CD4-positive, alpha-beta T cell treated with Interleukin-21 for 1 hour (primary cell): ENCODE data around the gene PPP2R5C.
A peak's percentile ranks its signal among the peaks of the same experiment; 100 is the strongest.
"Not testable (repeated sequence)": the region's sequence is repeated elsewhere in the genome, so short reads cannot be mapped to it uniquely, and the experiment has no call there.

Source experiments
- DNase-seq: peaks from one replicate; pipeline ENCODE4 v3.0.0-alpha.2; 2020

Gene PPP2R5C

GRCh38 chr14:101957406-101958234 is 196.1 kb downstream of the PPP2R5C start:
- DNase-seq, result no peak

DNA sequence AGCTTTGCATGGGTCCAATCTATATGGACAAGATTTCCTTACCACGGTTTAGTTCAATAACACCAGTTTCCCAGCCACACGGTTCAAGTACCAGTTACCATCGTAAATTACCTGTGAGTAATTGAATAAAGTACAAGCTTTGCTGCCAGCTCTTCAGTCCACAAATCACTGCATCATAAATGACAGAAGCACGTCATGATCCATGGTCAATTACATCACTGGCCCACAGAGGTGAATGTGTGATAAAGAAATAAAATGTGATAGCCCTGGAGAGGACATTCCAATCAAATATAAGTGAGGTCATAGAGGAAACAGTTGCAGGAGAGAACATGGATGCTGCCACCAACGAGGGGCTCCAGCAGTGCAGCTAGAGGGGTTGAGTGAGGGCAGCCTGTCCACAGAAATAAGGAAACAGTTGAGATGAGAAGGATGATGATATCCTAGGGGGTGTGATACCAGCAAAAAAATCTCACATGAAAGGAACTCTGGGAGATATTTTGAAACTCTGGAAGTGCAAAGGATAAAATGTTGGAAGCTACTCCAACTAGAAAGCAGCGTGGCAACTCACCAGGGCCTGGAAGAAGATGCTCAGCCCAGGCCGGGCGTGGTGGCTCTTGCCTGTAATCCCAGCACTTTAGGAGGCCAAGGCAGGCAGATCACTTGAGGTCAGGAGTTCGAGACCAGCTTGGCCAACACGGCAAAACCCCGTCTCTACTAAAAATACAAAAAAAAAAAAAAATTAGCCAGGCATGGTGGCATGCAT is 197.1 kb downstream of the PPP2R5C start:
- DNase-seq, result no peak

- DNase-seq, result no peak
Observed at GRCh38 chr14:101959277-101959676, 197.8 kb downstream of the PPP2R5C start.

GRCh38 chr14:101960225-101960624 is 198.7 kb downstream of the PPP2R5C start:
- peak; percentile 32 for DNase-seq

DNA sequence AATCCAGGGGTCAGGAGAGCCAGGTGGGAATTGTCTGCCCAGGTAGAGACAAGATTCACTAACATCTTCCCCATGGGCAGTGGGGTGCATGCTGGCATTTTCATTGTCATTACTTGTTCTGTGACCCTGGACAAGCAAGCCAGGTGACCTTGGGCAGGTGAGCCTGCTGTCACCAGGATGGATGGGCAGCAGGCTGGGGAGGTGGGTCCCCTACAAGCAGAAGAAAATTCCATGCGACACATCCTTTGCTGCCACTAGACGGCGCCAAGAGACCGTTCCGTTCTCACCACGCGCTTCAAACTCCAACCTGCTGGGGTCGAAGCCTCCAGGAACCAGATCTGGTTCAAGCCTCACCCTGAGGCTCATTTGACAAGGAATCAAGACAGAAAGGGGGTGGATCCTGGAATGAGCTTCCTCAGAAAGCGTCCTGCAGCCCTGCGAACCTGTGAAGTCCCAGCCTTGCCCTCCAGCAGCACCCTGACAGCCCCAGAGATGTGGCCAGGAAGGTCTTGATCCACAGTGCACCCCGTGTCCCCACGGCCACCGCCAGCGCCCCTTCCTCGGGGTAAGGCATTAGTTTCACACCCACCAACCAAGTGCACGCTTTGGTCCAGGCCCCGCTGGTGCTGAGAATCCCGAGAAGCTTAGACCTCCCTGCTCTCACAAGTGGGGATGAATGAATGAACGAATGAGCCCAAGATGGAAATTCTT is 199.7 kb downstream of the PPP2R5C start:
- peak; percentile 83 for DNase-seq

DNA sequence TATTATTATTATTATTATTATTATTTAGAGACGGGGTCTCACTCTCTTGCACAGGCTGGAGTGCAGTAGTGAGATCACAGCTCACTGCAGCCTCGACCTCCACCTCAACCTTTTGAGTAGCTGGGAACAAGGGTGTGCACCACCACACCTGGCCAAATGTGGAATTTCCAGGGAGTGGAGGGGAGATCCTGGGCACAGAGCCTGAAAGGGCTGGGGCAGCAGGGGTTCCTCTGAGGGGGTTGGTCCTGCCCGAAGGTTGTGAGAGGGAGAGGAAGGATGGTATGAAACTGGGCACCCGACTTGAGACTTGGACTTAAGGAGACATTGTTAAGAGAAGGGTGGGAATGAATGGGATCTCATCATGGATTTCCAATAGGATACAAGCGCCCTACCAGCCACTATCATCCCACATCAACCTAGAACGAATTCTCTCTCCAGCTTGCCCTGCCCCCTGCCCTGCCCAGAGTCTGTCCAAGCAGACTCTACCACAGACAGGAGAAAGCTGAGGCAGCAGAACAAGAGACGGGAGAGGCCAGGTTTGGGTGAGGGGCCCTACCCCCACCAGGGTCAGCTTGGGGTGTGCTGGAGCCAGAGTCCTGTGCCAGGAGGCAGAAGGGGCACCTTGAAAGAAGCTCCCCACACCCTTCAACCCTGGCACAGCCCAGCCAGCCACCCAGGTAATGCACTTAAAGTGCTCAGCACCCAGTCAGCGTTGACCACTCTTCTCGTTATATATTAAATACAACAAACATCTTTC is 200.4 kb downstream of the PPP2R5C start:
- DNase-seq, result no peak

DNA sequence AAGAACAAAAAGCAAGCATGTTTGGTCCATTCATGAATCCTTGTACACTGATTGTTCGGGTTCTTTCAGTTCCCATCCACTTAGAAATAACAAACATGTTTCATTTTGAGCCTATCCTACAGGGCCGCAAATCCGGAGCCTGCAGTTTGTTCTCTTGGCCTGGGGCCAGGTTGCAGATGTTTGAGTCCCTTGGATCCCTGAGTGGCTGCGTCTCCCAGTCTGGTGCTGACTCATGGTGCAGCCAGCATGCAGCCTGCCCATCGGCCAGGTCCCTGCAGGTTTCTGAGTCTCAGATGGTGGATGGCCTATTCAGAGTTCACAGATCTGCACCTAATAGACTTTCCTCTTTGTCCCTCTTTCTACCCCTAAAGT is 201.0 kb downstream of the PPP2R5C start:
- DNase-seq, result no peak

GRCh38 chr14:101963052-101963451 is 201.5 kb downstream of the PPP2R5C start:
- DNase-seq, result no peak

DNA sequence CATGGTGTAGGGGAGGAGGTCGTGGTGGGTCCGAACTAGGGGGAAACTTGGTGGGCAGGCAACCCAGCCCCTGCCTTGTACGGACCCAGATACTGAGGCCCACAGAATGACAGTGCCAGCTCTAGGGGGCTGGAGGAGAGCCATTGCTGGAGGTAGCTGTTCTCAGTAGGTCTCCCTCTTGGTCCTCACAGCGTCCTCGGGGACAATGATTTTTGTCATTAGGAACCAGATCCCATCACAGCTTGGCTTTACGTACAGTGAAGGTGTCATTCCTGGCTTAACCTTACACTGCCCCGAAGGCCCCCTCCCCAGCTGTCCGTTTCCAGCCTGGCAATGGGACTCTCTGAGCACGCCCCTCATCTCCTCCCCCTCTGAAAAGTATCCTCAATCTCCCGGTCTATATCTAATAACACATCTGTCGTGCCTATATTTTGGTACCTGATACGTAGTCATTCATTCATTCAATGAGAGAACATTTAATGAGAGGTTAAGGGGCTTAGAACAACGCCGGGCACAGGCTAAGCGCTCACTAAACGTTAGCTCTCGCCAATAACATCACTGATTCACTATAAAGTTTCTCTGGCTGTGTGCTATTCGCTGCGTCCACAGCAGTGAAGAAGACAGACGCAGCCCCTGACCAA is 202.3 kb downstream of the PPP2R5C start:
- no peak for DNase-seq

- DNase-seq, result peak; percentile 89
Observed at GRCh38 chr14:101964297-101965180, 203.0 kb downstream of the PPP2R5C start, which contains the start of gene DYNC1H1. Gene DYNC1H1, plus strand, starts transcription at chr14:101964573. Its CDS starts 119 bp downstream, at chr14:101964692.

GRCh38 chr14:101965181-101965544 is 203.7 kb downstream of the PPP2R5C start:
- peak; percentile 74 for DNase-seq

GRCh38 chr14:101965770-101966722 is 204.5 kb downstream of the PPP2R5C start:
- no peak for DNase-seq

DNA sequence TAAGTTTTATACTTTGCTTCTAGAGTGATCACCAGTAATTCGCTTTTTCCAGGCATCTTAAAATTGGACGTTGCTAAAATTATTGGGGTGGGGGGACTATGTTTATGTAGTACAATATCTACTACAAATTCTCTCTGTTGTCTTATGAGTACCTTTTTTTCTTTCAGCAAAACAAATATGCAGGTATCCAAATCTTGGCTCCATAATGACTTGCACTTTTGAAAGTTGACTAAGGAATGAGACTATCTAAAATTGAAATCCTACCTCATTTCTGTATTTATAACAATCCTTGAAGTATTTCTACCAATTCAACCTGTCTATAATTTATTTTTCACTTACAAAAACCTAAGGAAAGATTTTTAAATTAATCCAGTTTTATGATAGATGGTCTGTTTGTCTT is 205.2 kb downstream of the PPP2R5C start:
- no peak for DNase-seq

DNA sequence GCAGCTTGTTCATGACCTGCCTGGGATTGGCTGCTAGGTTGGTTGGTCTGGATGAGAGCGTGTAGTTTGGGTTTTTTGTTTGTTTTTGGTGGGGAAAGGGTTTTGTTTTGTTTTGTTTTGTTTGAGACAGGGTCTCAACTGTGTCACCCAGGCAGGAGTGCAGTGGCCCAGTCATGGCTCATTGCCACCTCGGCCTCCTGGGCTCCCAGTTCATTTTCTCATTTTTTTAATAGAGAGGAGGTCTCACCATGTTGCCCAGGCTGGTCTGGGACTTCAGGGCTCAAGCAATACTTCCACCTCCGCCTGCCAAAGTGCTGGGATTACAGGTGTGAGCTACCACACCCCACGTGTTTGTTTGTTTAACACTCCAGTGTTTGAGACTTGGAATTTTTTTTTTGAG is 206.7 kb downstream of the PPP2R5C start:
- no peak for DNase-seq

GRCh38 chr14:101969481-101969880 is 208.0 kb downstream of the PPP2R5C start:
- DNase-seq, result no peak

GRCh38 chr14:101970830-101971400 is 209.4 kb downstream of the PPP2R5C start:
- no peak for DNase-seq

DNA sequence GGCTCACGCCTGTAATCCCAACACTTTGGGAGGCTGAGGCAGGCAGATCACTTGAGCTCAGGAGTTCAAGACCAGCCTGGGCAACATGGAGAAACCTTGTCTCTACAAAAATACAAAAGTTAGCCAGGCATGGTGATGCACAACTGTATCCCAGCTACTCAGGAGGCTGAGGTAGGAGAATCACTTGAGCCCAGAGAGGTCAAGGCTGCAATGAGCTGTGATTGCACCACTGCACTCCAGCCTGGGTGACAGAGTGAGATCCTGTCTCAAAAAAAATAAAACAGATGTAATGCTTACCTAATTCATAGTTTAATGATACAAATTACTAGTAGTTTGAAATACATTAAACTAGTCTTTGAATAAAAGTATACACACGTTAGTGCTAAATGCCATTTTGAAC is 209.9 kb downstream of the PPP2R5C start:
- not testable (repeated sequence) for DNase-seq

DNA sequence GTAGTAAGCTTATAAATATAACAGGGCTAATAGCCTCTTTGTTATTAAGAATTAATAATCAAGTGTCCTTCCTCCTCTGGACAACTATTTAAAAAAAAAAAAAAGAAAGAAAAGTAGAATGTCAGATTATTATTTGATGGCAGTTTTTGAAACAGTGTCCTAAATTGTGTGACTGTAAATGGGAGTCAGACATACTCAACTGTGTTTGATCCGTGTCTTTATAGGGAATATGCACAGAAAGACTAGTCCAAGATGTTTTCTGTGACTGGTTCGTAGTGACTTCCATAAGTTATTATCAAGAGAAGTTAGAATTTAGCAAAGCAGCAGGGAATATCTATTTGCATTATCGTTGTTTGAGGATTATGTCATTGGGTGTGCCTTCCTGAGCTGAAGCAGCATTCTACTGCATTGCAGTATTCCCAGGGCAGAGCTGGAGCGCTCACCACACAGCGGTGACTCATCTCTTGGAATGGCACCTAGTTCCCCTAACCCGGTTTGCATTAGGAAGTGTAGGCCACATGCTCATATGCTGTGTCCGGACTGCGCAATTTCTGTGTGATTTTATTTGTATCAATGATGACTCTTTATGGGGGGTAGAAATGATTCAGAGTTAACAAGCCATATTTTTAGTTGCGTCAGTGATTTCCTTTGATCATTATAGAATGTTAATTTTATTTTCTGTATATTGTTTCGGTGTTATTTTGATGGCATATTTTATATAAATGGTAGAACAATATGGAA is 210.8 kb downstream of the PPP2R5C start:
- no peak for DNase-seq

GRCh38 chr14:101973356-101973755 is 211.8 kb downstream of the PPP2R5C start:
- no peak for DNase-seq
